AG08395 (cell line): ENCODE measurements around the gene ARSG.
A peak's percentile ranks its signal among the peaks of the same experiment; 100 is the strongest.
"Not testable (repeated sequence)": the region's sequence is repeated elsewhere in the genome, so short reads cannot be mapped to it uniquely, and the experiment has no call there.

Experiments used
- DNase-seq: peaks from one replicate; pipeline ENCODE4 v3.0.0; 2012; ENCODE audit warnings: mixed read lengths, low spot score

ARSG gene

GRCh38 chr17:68290955-68291835 lies at the start of gene ARSG, which contains the start of gene SLC16A6:
ARSG (plus strand) TSS chr17:68291495; CDS start chr17:68307494, 15,999 bp downstream.
SLC16A6 (minus strand) TSS chr17:68291127; CDS start chr17:68278320, 12,807 bp downstream.
- peak; percentile 42 for DNase-seq

- DNase-seq, result no peak
Measured at GRCh38 chr17:68246271-68247028, 44.8 kb upstream of the ARSG start.

- DNase-seq, result peak; percentile 97
Measured at GRCh38 chr17:68247445-68248198, 43.7 kb upstream of the ARSG start, which contains the start of gene AMZ2. AMZ2 (plus strand) TSS chr17:68248043; CDS start chr17:68250188, 2,145 bp downstream.

- DNase-seq, result peak; percentile 77
Measured at GRCh38 chr17:68248199-68248825, 43.0 kb upstream of the ARSG start.

- no peak for DNase-seq
Measured at GRCh38 chr17:68248891-68249290, 42.4 kb upstream of the ARSG start.

GRCh38 chr17:68249354-68249765 lies 41.9 kb upstream of the ARSG start:
- no peak for DNase-seq

- not testable (repeated sequence) for DNase-seq
Measured at GRCh38 chr17:68253426-68253825, 37.9 kb upstream of the ARSG start.

- DNase-seq, result no peak
Measured at GRCh38 chr17:68255151-68255550, 36.1 kb upstream of the ARSG start.

GRCh38 chr17:68255731-68256538 lies 35.4 kb upstream of the ARSG start:
- DNase-seq, result no peak

- not testable (repeated sequence) for DNase-seq
Measured at GRCh38 chr17:68256701-68257100, 34.6 kb upstream of the ARSG start.

- DNase-seq, result no peak
Measured at GRCh38 chr17:68257934-68258333, 33.4 kb upstream of the ARSG start.

- not testable (repeated sequence) for DNase-seq
Measured at GRCh38 chr17:68258890-68259647, 32.2 kb upstream of the ARSG start.

GRCh38 chr17:68259648-68259951 lies 31.7 kb upstream of the ARSG start:
- DNase-seq, result not testable (repeated sequence)

- no peak for DNase-seq
Measured at GRCh38 chr17:68260051-68260762, 31.1 kb upstream of the ARSG start.

GRCh38 chr17:68262467-68262866 lies 28.8 kb upstream of the ARSG start:
- not testable (repeated sequence) for DNase-seq

GRCh38 chr17:68263101-68263681 lies 28.1 kb upstream of the ARSG start:
- not testable (repeated sequence) for DNase-seq

GRCh38 chr17:68265833-68266232 lies 25.5 kb upstream of the ARSG start:
- not testable (repeated sequence) for DNase-seq

GRCh38 chr17:68273722-68274121 lies 17.6 kb upstream of the ARSG start:
- no peak for DNase-seq

- not testable (repeated sequence) for DNase-seq
Measured at GRCh38 chr17:68276339-68276738, 15.0 kb upstream of the ARSG start.
